Measurements from ENCODE around the gene VAMP8.

DNA sequence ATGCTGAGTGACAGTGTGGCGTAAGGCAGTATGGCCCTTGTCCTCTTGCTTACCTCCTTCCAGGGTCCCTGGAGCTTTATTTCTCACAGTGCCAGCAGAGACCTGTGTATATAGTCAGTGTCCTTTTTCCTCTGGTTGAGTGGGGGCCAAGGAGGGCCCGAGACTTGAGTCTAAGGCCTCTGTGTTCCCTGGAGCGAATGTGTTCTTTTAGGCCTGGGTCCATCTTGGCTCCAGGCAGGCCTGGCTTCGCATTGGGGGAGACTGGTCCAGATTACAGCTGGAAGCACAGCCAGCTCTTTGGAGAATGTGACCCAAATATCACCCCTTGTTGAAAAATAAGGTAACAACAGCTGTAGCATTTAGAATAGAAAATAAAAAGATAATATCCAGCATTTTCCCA is 11.8 kb downstream of the VAMP8 start:
- TF ChIP-seq, protein P1, sequence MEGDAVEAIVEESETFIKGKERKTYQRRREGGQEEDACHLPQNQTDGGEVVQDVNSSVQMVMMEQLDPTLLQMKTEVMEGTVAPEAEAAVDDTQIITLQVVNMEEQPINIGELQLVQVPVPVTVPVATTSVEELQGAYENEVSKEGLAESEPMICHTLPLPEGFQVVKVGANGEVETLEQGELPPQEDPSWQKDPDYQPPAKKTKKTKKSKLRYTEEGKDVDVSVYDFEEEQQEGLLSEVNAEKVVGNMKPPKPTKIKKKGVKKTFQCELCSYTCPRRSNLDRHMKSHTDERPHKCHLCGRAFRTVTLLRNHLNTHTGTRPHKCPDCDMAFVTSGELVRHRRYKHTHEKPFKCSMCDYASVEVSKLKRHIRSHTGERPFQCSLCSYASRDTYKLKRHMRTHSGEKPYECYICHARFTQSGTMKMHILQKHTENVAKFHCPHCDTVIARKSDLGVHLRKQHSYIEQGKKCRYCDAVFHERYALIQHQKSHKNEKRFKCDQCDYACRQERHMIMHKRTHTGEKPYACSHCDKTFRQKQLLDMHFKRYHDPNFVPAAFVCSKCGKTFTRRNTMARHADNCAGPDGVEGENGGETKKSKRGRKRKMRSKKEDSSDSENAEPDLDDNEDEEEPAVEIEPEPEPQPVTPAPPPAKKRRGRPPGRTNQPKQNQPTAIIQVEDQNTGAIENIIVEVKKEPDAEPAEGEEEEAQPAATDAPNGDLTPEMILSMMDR (conservative IDR thresholded peaks at IDR 0.05; ENCODE audit: low read length) = no peak
- TF ChIP-seq EZH2phosphoT487 (IDR thresholded peaks at IDR 0.05; ENCODE audit: borderline replicate concordance) = no peak
